HepG2 (cell line): ENCODE data around the gene NECAB2. TPM values are rescaled to one million over a fixed set of nuclear protein-coding genes. Genes with fewer than 3 reads are reported as not detected.
A peak's percentile ranks its signal among the peaks of the same experiment; 100 is the strongest.

Experiments
- ARID3A ChIP-seq: IDR thresholded peaks from 2 replicates; pipeline ENCODE4 v1.6.1; 2012; ENCODE audit warnings: low read depth, low read length, improper control_type of control experiment
- ARNT2 ChIP-seq: sonication (generic); formaldehyde crosslinking; IDR thresholded peaks from 2 replicates; pipeline ENCODE4 v1.8.0; 2022; ENCODE audit warnings: mild to moderate bottlenecking, low read depth, missing genetic modification reagents, moderate library complexity
- BATF2 ChIP-seq: sonication (generic); formaldehyde crosslinking; IDR thresholded peaks from 2 replicates; pipeline ENCODE4 v1.8.0; 2022; ENCODE audit warnings: mild to moderate bottlenecking, missing genetic modification reagents, moderate library complexity
- ETV6 ChIP-seq: sonication (generic); formaldehyde crosslinking; conservative IDR thresholded peaks from 2 replicates; pipeline ENCODE4 v1.4.0; 2020; ENCODE audit warnings: missing genetic modification reagents
- FOXO1 ChIP-seq: sonication (generic); formaldehyde crosslinking; IDR thresholded peaks from 2 replicates; pipeline ENCODE4 v1.4.0; 2020; ENCODE audit warnings: missing genetic modification reagents
- GZF1 ChIP-seq: sonication (generic); formaldehyde crosslinking; IDR thresholded peaks from 2 replicates; pipeline ENCODE4 v1.5.1; 2020; ENCODE audit warnings: mild to moderate bottlenecking, missing genetic modification reagents
- HHEX ChIP-seq: IDR thresholded peaks from 2 replicates; pipeline ENCODE4 v1.6.1; 2016; ENCODE audit warnings: control low read depth
- KLF15 ChIP-seq: sonication (generic); formaldehyde crosslinking; IDR thresholded peaks from 2 replicates; pipeline ENCODE4 v1.8.1; 2023; ENCODE audit warnings: borderline replicate concordance, mild to moderate bottlenecking, inconsistent platforms, missing genetic modification reagents, mixed read lengths
- NFKB2 ChIP-seq: sonication (generic); formaldehyde crosslinking; IDR thresholded peaks from 2 replicates; pipeline ENCODE4 v1.4.0; 2020; ENCODE audit warnings: missing genetic modification reagents, borderline replicate concordance
- PCBP2 ChIP-seq: fragments of 200-400 bp; formaldehyde crosslinking; optimal IDR thresholded peaks from 2 replicates; pipeline ENCODE3; 2018; ENCODE audit warnings: low read length, low read depth; ENCODE audit not compliant: poor library complexity, severe bottlenecking
- RFXANK ChIP-seq: IDR thresholded peaks from 2 replicates; pipeline ENCODE4 v1.6.1; 2016
- STAT6 ChIP-seq: sonication (generic); formaldehyde crosslinking; IDR thresholded peaks from 2 replicates; pipeline ENCODE4 v1.4.0; 2020; ENCODE audit warnings: missing genetic modification reagents, mild to moderate bottlenecking, borderline replicate concordance
- YEATS4 ChIP-seq: sonication (generic); formaldehyde crosslinking; IDR thresholded peaks from 2 replicates; pipeline ENCODE4 v1.4.0; 2020; ENCODE audit warnings: missing genetic modification reagents, borderline replicate concordance
- ZBTB42 ChIP-seq: sonication (generic); formaldehyde crosslinking; IDR thresholded peaks from 2 replicates; pipeline ENCODE4 v1.5.0; 2020; ENCODE audit warnings: mild to moderate bottlenecking, missing genetic modification reagents
- ZNF205 ChIP-seq: IDR thresholded peaks from 2 replicates; pipeline ENCODE4 v1.6.1; 2018; ENCODE audit warnings: missing biosample characterization, missing genetic modification reagents
- ZNF24 ChIP-seq: fragments of 450-650 bp; IDR thresholded peaks from 2 replicates; pipeline ENCODE4 v1.6.1; 2017; ENCODE audit warnings: antibody characterized with exemption, mild to moderate bottlenecking
- ZNF567 ChIP-seq: sonication (generic); formaldehyde crosslinking; IDR thresholded peaks from 2 replicates; pipeline ENCODE4 v1.8.1; 2023; ENCODE audit warnings: mild to moderate bottlenecking, missing genetic modification reagents, borderline replicate concordance
- ZNF879 ChIP-seq: sonication (generic); formaldehyde crosslinking; IDR thresholded peaks from 2 replicates; pipeline ENCODE4 v1.8.1; 2023; ENCODE audit warnings: missing genetic modification reagents
- ZSCAN22 ChIP-seq: sonication (generic); formaldehyde crosslinking; IDR thresholded peaks from 2 replicates; pipeline ENCODE4 v1.4.0; 2020; ENCODE audit warnings: mild to moderate bottlenecking, missing genetic modification reagents
- ZSCAN9 ChIP-seq: IDR thresholded peaks from 2 replicates; pipeline ENCODE4 v1.6.1; 2016; ENCODE audit warnings: borderline replicate concordance
- polyA plus RNA-seq, 8 experiments: library from polyadenylated mRNA; depleted of rRNA in 3 of 8; stranded (reverse) in 7 of 8; unstranded in 1 of 8; fragments of >200 nt; fragmentation: Illumina TruSeq in 4 of 8; extraction: Trizol in 4 of 8; gene quantifications; 2 replicates each; pipeline versions ENCODE4 v1.2.1 to v1.2.3, GENCODE V29; 2011 to 2016; ENCODE audit warnings: low read depth in 4 of 8, missing spikeins in 1 of 8, mixed read lengths in 1 of 8; ENCODE audit not compliant: insufficient read depth in 1 of 8
- total RNA-seq, 5 experiments: library from RNA; depleted of rRNA; stranded (reverse); fragments of >200 nt; fragmentation: Illumina TruSeq; extraction: Trizol; gene quantifications; 2 replicates each; pipeline ENCODE4 v1.2.3, GENCODE V29; 2016; ENCODE audit warnings: low read depth in 1 of 5
- TF ChIP-seq, protein P1 (sequence below), 2 experiments: sonication (generic) in 1 of 2; formaldehyde crosslinking in 1 of 2; IDR thresholded peaks; 2 replicates each; pipeline versions ENCODE4 v1.5.1 to v1.6.1; 2011 to 2020; ENCODE audit warnings: borderline replicate concordance in 1 of 2, low read depth in 1 of 2, low read length in 1 of 2, mild to moderate bottlenecking in 1 of 2, missing genetic modification reagents in 1 of 2, moderate library complexity in 1 of 2
- TF ChIP-seq, protein P2 (sequence below): sonication (generic); formaldehyde crosslinking; IDR thresholded peaks from 2 replicates; pipeline ENCODE4 v1.5.0; 2020; ENCODE audit warnings: missing genetic modification reagents

NECAB2 gene
- total and polyA plus RNA-seq, 2 of the 13 experiments (the other 11 are each of a cell fraction or from before 2014, with no cell fraction given), result 0.21 to 0.49 TPM

DNA sequence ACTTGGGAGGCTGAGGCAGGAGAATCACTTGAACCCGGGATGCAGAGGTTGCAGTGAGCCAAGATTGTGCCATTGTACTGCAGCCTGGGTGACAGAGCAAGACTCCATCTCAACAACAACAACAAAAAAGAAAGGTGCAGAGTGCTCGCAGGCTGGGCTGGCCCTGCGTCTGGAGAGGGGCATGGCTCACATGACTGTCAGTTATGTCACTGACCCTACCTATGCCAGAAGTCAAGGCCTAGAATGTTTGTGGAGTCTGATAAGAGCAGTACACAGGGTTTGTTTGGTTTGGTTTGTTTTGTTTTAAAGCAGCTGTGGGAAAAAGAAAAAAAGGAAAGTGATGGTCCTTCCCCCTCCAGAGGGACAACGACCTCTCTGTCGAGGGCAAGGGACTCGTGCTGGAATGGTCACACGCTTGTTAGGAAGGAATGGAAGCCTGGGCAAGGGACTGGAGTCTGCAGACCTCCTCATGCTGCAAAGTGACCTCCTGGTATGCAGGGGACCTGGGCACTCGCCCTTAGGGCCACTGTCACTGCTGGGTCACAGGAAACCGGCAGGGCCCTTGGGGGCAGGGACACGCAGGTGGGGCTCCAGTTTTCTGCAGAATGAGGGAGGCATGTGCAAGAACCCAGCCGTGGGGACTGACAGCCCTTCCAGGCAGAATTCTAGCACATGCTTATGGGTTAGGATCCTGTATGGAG is 25.1 kb upstream of the NECAB2 start (continued):
- TF ChIP-seq, protein P1, sequence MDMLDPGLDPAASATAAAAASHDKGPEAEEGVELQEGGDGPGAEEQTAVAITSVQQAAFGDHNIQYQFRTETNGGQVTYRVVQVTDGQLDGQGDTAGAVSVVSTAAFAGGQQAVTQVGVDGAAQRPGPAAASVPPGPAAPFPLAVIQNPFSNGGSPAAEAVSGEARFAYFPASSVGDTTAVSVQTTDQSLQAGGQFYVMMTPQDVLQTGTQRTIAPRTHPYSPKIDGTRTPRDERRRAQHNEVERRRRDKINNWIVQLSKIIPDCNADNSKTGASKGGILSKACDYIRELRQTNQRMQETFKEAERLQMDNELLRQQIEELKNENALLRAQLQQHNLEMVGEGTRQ (IDR thresholded peaks at IDR 0.05; ENCODE audit: low read depth, low read length), result peak; percentile 67
- TF ChIP-seq, protein P1 (CRISPR knock-in tag; IDR thresholded peaks at IDR 0.05; ENCODE audit: borderline replicate concordance), result peak; percentile 88; the same call in 1 of the 2 replicates
- TF ChIP-seq ZNF879, result no peak
- TF ChIP-seq, protein P2, sequence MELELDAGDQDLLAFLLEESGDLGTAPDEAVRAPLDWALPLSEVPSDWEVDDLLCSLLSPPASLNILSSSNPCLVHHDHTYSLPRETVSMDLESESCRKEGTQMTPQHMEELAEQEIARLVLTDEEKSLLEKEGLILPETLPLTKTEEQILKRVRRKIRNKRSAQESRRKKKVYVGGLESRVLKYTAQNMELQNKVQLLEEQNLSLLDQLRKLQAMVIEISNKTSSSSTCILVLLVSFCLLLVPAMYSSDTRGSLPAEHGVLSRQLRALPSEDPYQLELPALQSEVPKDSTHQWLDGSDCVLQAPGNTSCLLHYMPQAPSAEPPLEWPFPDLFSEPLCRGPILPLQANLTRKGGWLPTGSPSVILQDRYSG (CRISPR knock-in tag), result no peak
- peak; percentile 95 for TF ChIP-seq STAT6 (CRISPR knock-in tag)
- no peak; the same call in 1 of the 2 replicates for TF ChIP-seq ZBTB42 (CRISPR knock-in tag)
- no peak for TF ChIP-seq PCBP2
- TF ChIP-seq ZNF205 (CRISPR knock-in tag), result peak; percentile 100
- peak; percentile 90 for TF ChIP-seq ETV6
- TF ChIP-seq ARNT2 (CRISPR knock-in tag), result peak; percentile 85
- peak; percentile 76; the same call in 1 of the 2 replicates for TF ChIP-seq BATF2 (CRISPR knock-in tag)
- peak; percentile 100 for TF ChIP-seq FOXO1
- no peak for TF ChIP-seq YEATS4 (CRISPR knock-in tag)
- TF ChIP-seq ZSCAN9 (CRISPR knock-in tag), result peak; percentile 96
- TF ChIP-seq GZF1 (CRISPR knock-in tag), result peak; percentile 56
- peak; percentile 67; the same call in 1 of the 2 replicates for TF ChIP-seq NFKB2
- peak; percentile 59; the same call in 1 of the 2 replicates for TF ChIP-seq ZNF567 (CRISPR knock-in tag)
- TF ChIP-seq ARID3A, result peak; percentile 30; the same call in 1 of the 2 replicates
- TF ChIP-seq ZSCAN22, result no peak
- TF ChIP-seq RFXANK (CRISPR knock-in tag), result peak; percentile 88; the same call in 1 of the 2 replicates
- no peak for TF ChIP-seq ZNF24
- peak; percentile 91 for TF ChIP-seq HHEX (CRISPR knock-in tag)
- TF ChIP-seq KLF15 (CRISPR knock-in tag), result peak; percentile 53; the same call in 1 of the 2 replicates
